HG03442 (cell line): ENCODE measurements around the gene TVP23C.
A peak's percentile ranks its signal among the peaks of the same experiment; 100 is the strongest.
"Not testable (repeated sequence)": the region's sequence is repeated elsewhere in the genome, so short reads cannot be mapped to it uniquely, and the experiment has no call there.

Experiments used
- ATAC-seq: cut with Tn5 transposase; IDR thresholded peaks from one replicate; pipeline ENCODE4 v1.9.1; 2021; ENCODE audit warnings: mild to moderate bottlenecking, moderate library complexity; ENCODE audit not compliant: unreplicated experiment

Gene TVP23C

DNA sequence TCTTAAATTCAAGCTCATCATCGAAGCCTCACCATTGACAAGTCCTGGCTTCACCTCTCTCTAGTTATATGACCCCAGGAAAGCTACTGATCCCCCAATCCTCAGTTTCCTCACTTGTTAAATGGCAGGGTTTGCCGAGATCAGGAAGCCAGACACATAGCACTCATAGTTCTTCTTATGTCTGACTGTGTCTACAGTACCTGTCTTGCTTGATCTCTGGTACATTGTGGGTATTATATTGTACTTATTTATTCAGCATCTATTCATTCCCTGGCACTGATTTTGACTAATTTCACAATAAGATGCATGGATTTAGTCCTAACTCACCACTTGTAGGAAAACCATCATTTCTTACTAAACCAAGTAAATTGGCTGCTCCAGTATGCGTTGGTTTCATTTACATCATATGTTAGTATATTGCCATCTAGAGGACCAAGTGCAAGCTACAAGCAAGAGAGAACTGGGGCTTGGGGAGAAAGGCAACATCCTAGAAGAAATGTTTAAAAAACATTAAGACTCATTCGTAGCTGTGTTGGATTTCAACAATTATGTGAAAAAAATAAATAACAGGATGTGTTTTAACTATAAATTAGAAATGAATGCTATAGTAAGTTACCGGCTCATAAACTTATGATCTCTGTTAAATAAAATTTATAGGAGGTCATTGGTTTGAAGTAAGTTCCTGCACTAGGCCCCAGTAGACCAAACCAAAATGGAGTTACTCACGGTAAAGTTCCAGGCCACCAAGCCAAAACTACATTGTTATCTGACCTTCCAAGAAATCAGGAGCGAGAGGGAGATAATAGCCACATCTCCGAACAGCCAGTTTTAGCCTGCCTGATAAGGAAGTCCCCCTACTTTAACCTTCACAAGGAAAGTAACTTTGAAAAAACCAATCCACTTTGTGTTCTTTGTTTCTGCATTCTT, 36.7 kb downstream of the TVP23C start:
- peak; percentile 53 for ATAC-seq

DNA sequence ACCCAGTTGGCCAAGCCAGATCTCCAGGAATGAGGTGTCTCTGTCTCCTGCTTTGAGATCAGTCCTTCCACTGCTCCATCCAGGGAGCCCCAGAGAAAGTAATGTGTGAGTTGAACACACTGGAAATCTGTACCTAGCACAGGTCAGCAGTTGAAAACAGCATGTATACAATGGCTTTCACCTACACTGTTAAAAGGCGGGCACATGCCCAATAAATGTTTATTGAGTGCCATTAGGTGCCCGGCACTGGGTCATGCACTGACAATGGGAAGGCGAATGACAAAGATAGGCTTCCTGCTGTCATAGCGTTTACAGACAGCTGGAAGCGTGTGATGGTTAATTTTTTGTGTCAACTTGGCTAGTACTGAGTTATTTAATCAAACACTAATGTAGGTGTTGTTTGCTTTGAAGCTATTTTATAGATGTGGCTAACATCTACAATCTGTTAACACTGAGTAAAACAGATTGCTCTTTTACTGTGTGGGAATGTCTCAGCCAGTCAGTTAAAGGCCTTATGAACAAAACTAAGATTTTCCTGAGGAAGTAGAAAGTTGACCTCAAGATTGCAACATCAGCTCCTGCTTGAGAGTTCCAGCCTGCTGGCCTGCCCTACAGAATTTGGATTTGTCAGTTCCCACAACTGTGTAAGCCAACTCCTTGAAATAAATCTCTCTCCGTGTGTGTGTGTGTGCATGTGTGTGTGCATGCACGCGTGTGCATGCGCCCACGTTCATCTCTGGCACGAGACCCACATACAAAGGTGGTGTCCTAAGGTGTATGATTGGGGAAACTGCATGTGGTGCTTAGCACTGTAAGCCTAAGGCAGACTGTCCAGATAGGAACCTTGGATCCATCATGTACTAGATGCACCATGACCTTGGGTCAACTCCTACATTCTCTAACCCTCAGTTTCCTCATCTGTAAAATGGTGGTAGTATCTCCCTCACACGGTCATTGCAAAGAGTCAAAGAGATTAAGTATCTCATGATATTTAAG, 38.0 kb downstream of the TVP23C start:
- ATAC-seq = not testable (repeated sequence)

DNA sequence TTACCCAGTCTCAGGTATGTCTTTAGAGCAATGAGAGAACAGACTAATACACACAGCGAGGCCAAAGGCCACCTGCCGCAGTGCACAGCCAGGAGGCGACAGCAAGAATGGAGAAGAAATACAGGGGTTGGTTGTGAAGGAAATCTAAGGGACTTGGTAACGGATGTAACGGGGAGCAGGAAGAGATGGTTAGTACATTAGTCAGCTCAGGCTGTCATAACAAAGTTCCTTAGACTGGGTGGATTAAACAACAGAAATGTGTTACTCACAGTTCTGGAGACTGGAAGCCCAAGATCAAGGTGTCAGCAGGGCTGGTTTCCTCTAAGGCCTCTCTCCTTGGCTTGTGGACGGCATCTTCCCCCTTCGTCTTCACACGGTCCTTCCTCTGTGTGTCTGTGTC, 47.1 kb downstream of the TVP23C start:
- no peak for ATAC-seq

DNA sequence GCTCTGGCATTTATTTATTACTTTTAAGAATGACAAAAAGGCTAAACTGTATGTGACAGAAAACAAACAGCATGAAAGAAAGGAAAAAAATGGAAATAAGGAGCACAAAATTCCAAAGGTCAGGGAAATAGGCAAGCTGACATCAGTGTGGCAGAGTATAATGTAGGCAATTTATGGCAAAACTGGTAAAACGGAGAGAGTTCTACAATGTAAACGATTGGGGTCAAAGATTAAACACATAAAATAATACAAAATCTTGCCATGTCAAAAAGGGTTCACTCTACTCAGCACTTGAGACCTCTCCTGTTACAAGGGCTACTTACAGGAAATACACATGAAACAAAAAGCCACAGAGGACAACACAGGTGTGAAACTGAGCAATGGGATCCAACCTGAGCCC, 48.8 kb downstream of the TVP23C start:
- no peak for ATAC-seq

DNA sequence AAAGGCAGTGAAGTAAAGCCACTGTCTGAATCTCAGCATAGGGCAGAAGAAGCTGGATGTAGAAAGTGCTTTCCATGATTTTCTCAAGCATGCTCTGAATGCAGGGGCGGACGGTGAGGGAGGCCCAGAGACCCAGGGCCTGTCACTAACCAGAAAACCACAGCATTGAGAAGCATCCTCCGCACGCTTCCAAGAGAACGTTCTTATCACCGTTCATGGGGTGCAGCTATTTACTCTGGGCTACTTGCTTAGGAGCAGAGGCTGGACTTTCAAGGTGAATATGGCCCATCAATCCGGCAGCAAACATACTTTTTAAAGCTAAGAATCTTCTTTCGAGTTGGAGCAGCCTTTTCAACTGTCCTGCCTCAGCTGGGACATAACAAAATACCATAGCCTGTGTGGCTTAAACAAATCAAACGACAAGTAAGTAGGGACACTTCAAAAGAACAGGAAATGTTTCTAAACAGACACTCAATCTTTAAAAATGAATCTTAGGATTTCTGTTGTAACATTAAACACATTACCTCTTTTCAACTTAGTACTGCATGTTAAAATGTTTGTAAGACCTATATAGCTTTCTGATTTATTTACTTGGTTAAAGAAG, 49.3 kb downstream of the TVP23C start:
- ATAC-seq = no peak

DNA sequence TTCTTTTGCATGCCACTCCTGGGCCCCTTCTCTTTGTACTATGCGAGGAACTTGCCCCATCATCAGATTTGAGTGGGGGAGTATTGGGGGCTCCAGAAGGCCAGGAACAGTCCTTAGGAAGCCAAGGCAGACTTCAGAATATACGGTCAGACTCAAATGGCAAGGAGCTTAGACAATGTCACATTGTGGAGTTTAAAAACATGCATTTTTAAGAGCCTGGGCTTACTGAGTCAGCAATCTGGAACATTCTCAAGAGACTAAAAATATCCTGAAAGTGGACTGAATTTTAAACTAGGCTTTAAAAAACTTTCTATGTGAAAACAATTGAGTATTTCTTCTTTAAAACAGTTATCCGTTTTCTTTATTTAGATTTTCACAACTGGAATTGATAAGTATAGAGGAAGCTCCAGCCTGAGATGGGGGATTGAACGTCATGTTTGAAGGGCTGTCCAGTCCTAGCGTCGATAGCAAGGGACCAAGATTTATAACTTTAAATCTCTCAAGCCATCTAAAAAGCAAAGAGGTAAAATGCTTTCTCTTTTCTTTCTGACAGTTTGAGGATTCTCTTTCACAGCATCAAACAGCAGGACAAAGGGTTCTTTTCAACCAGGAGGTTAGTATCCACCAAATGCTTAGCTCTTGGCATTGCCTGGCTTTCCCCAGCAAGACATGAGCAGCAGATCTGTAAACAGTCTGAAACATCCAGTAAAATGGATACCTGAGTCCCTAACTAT, 50.1 kb downstream of the TVP23C start:
- no peak for ATAC-seq

DNA sequence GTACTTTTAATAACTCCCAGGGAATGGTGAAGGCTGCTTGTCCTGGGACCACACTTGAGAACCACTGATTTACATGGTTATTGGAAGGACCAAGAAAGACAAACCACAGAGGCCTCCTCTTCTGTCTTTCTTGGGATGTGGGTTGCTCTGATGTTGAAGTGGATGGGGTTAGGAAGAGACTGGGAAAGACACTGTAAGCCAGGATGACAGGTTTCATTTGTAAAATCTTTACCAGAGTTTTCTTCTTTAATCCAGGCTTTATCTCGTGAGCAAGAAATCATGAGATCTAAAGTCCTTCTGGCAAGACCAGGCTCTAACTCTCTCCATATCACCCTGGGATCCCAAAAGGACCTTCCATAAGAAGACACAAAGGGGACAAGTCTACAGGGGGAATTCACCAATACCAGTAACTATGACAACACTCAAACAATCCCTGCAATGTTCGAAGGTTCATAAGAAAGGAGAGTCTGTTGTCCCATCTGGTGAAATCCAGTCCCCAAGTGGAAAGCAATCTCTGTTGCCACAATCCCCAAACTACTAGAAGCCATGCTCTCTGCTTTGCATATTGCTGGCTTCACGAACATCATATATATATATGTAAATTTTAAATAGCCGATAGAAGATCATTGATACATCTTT, 51.1 kb downstream of the TVP23C start:
- ATAC-seq = no peak

DNA sequence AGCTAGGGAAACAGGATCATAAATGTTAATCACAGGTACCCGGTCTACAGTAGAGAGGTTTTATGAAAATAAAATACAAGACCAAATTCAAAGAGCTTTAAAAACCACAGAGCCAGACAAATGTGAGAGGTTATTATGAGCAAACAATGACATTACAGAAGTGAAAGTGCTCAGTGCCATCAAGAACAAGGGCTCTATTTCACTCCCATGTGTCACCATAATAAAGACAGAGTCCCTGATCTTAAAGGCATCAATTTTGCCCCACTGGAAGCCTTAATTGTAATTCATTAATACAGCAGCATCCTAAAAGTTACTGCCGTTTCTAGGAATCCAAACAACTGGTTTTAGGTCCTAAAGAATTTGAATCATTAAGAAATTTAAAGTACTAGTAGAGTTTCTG, 52.1 kb downstream of the TVP23C start:
- no peak for ATAC-seq

DNA sequence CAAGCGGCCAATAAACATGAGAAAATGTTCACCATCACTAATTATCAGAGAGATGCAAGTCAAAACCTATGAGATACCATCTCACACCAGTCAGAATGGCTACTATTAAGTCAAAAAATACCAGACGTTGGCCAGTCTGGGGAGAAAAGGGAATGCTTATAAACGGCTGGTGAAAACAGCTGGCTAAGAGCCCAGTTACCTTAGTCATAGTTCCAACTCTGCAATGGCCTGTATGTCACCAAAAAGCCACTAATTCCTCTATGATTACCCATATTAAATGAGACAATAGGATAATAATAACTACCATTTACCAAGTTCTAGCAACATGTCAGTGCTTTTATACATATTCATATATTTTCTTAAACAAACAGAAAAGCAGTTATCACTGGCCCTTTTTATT, 52.9 kb downstream of the TVP23C start:
- ATAC-seq = no peak

DNA sequence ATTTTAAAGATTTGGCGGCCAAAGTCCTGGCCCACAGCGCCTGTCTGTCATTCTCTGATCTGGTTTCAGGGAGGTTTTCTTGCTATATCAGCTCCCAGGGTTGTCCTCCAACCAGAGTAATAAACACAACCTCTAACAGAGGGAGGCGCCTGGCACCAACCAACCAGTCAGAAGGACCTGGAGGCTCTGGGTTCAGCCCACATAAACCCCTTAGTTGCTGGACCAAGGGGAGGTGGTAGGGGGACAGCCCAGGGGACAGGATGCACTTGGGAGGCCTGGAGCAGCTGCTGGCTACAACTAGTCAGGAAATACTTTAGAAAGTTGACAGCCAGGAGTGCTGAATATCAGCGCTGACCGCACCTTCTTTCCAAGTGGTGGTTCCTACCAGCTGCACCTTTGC, 54.2 kb downstream of the TVP23C start:
- no peak for ATAC-seq

DNA sequence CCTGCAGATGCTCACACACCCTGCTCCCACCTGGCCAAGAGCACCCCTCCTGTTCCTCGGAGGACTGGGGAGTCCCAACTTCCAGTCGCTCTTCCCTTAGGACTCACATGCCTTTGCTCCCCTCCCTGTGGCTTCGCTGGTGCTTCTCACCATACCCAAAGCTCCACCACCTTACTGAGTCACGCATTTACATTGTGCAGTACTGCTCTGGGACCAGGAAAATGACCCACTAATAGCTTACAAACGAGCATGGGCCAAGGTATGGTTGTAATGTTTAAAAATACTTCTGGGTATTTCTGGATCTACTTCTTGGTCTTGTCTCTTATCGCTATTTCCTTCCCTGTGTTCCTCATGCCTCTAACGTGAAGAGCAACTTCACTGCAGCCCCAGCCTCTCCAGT, 54.8 kb downstream of the TVP23C start:
- no peak for ATAC-seq

DNA sequence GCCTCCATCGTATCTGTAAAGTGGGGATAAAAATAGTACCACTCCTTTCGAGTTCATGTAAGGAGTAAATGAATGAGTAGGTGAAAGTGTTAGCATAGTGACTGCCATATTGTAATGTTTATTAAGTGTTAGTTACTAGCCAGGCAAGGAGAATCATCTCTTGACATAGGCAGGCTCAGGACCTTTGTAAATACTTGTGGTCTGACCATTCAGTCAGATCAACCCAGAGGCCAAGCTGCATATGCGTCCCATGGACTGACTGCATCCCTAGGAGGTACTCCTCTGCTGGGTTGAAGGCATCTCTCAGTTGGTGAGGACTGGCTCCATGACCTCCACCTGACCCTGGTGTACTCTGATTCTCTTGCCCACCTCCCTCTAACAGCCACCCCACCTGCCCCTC, 55.4 kb downstream of the TVP23C start:
- ATAC-seq = no peak

DNA sequence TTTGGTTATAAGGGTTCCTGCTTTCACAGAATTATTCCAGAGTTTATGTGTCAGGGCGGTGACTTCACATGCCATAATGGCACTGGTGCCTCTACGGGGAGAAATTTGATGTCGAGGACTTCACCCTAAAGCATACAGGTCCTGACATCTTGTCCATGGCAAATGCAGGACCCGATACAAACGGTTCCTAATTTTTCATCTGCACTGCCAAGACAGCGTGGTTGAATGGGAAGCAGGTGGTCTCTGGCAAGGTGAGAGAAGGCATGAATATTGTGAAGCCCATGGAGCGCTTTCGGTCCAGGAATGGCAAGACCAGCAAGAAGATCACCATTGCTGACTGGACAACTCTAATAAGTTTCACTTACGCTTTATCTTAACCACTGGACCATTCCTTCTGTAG, 56.3 kb downstream of the TVP23C start:
- no peak for ATAC-seq

DNA sequence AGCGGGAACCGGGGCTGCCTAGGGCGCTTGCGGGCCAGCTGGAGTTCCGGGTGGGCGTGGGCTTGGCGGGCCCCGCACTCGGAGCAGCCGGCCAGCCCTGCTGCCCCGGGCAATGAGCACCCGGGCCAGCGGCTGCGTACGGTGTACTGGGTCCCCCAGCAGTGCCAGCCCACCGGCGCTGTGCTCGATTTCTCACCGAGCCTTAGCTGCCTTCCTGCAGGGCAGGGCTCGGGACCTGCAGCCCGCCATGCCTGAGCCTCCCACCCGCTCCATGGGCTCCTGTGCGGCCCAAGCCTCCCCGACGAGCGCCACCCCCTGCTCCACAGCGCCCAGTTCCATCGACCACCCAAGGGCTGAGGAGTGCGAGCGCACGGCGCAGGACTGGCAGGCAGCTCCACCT, 57.6 kb downstream of the TVP23C start:
- not testable (repeated sequence) for ATAC-seq

DNA sequence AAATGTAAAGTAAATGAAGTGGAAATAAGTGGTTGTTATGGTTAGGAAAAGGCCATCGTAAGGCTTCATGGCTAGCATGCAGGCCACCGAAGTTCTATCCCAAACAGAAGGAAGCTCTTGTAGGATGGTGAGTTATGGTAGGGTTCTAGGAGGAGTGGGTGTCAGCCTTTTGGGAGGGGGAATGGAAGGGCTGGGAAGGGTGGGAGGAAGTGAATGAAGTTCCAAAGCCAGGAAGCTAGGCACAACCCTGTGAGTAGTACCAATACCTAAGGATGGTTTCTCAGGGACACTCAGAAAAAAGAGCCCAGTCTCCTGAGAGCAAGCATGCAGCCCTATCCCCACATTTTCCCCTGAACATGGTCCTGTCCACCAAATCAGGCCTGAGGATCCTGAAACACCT, 59.6 kb downstream of the TVP23C start:
- no peak for ATAC-seq

DNA sequence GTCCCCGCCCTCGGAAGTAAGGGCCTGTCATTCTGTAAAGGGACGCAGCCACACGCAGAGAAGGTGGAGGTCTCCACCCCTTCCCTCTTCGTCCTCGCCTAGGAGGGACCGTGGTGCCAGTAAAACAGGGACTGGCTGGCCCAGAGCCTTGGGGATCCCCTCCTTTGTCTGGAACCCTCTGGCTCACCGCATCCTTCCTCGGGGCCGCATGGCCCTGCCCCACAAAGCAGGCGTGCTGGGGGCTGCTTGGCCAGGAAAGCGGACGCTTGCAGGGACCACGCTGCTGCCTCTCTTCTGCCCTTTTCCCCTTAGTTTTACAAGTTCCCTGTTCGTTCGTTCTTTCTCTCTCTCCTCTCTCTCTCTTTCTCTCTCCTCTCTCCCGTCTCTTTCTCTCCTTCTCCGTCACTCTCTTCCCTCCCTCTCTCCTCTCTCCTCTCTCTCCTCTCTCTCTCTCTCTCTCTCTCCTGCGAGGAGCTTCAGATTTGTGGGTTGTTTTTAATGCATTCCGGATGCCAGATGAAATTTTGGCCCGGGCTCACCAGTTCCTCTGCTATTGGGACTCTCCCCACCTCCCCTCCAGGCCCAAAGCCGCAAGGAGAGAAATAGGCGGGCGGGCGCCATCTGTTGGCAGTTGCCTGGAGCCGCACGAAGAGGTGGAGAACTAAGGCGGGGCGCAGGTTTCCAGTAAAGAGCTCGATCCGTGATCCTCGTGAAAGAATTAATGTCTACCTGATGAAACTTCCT, 60.7 kb downstream of the TVP23C start:
- peak; percentile 94 for ATAC-seq

DNA sequence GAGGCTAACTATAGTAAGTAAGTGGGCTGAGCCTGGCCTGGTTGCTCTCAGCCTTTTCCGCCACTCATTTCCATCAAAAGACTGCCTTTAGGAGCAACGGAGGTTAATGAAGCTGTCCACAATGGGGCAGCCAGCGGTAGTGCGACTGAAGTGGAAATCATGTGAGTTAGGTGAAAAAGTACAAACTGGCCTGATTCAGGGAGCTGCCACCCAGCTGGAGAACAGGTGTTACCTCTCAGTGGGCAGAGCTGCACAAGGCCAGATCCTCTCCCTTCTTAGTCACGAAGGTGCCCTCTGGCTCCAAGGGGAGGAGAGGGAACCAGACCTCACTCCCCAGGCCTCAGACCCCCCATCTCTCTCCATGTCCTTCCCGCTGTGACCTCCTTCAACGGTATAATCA, 61.5 kb downstream of the TVP23C start:
- no peak for ATAC-seq

DNA sequence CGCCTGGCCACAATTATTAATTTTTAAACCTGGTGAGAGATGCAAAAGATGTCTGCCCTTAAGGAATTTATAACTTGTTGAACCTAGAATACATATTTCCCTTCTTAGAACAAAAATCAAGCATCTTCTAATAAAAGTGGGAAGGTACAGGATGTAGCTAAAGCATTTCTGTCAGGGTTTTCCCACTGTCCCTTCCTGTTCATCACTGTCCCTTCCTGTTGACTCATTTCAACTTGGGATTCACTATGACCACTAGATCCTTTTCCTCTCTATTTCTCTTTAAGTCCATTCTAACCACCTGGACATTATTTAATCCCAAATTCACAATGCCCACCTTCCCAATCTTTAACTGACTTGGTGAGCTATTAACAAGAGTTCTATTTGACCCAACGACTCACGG, 62.0 kb downstream of the TVP23C start:
- ATAC-seq = no peak

DNA sequence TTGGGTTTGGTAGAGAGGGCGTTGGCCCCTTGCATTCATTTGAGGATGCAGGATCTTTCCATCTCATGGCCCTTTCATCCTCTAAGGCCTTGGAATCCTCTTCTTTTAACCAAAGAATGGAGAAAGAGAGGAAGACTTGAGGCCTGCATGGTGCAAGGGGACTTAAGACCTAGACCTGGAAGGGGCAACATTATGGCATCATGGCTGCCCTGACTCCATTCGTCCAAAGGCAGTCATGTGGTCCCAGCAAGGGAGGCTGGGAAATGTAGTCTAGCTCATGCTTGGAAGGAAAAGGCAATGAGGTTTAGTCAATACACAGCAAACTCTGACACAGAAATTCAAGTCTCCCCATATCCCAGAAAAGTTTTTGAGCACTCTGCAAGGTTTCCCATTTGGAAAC, 65.2 kb downstream of the TVP23C start:
- ATAC-seq = no peak
